Endothelial cell of umbilical vein (primary cell): Measurements from ENCODE around the gene TMEM18. TPM values are rescaled to one million over a fixed set of nuclear protein-coding genes. Genes with fewer than 3 reads are reported as not detected.

ENCODE experiments used
- BruUV-seq: library from RNA; stranded (reverse); fragments of 400-500 nt; replicated peaks from 2 replicates; lab custom pipeline; 2021; lab: Mats Ljungman, UMichigan
- CTCF ChIA-PET: fragments of 300-600, 350-600 bp; sonication (Branson Sonifier 250); formaldehyde crosslinking; loops from one replicate; lab custom pipeline; 2021; ENCODE audit warnings: antibody characterized with exemption, inconsistent platforms; lab: Charles Lee
- POLR2A ChIA-PET: fragments of 300-600, 350-600 bp; sonication (Branson Sonifier 250); formaldehyde crosslinking; loops from one replicate; lab custom pipeline; 2021; ENCODE audit warnings: antibody characterized with exemption, inconsistent platforms; lab: Charles Lee
- DNase-seq: peaks from one replicate; pipeline ENCODE4 v3.0.0-alpha.2; 2011; ENCODE audit warnings: low read depth, low spot score
- FAIRE-seq: peaks from 2 replicates; lab custom pipeline; 2011; peaks lifted over from hg19 to GRCh38; lab: Jason Lieb, UNC
- H2AFZ ChIP-seq: 2 replicates; pipeline ENCODE4 v1.6.0; 2012; ENCODE audit warnings: low read depth, low read length, control low read depth, inconsistent platforms
- H3K27ac ChIP-seq: 2 replicates; pipeline ENCODE4 v1.5.1; 2011; ENCODE audit warnings: low read depth, mild to moderate bottlenecking, control low read depth, low read length, moderate library complexity; ENCODE audit not compliant: insufficient read depth
- H3K27me3 ChIP-seq, 2 experiments: 2 replicates each; pipeline versions ENCODE4 v1.6.0 to v1.6.1; 2011; ENCODE audit warnings: low read length in 2 of 2, mixed read lengths in 1 of 2; ENCODE audit not compliant: control insufficient read depth in 2 of 2, insufficient read depth in 2 of 2
- H3K36me3 ChIP-seq, 2 experiments: 2 replicates in 1 of 2; 3 replicates in 1 of 2; pipeline ENCODE4 v1.5.1; 2011; ENCODE audit warnings: low read length in 2 of 2, mild to moderate bottlenecking in 1 of 2, moderate library complexity in 1 of 2; ENCODE audit not compliant: control insufficient read depth in 2 of 2, insufficient read depth in 2 of 2; ENCODE audit errors: extremely low read depth in 1 of 2
- H3K4me1 ChIP-seq: 3 replicates; pipeline ENCODE4 v1.5.1; 2011; ENCODE audit warnings: mild to moderate bottlenecking, low read length; ENCODE audit not compliant: control insufficient read depth, insufficient read depth; ENCODE audit errors: extremely low read depth
- H3K4me2 ChIP-seq: 2 replicates; pipeline ENCODE4 v1.6.1; 2011; ENCODE audit warnings: low read length, control low read depth, mixed read lengths; ENCODE audit not compliant: insufficient read depth
- H3K4me3 ChIP-seq, 3 experiments: fragments of 200-600 bp in 1 of 3; sonication (generic), shearing (Covaris generic) in 1 of 3; replicated peaks in 1 of 3; 2 replicates each; pipeline ENCODE4 v1.5.1; 2011 to 2016; ENCODE audit warnings: control low read depth in 3 of 3, low read length in 3 of 3, mild to moderate bottlenecking in 2 of 3, inconsistent platforms in 1 of 3, low read depth in 1 of 3, moderate library complexity in 1 of 3; ENCODE audit not compliant: insufficient read depth in 1 of 3
- H3K79me2 ChIP-seq: 2 replicates; pipeline ENCODE4 v1.6.0; 2012; ENCODE audit warnings: low read length, inconsistent platforms; ENCODE audit not compliant: control insufficient read depth, insufficient read depth
- H3K9ac ChIP-seq: replicated peaks from 2 replicates; pipeline ENCODE3; 2011; ENCODE audit warnings: low read length, control low read depth; ENCODE audit not compliant: insufficient read depth; ENCODE audit errors: extremely low read depth
- H3K9me1 ChIP-seq: replicated peaks from 3 replicates; pipeline ENCODE4 v1.6.0; 2011; ENCODE audit warnings: mild to moderate bottlenecking, low read length; ENCODE audit not compliant: control insufficient read depth, insufficient read depth; ENCODE audit errors: extremely low read depth
- H3K9me3 ChIP-seq: replicated peaks from 2 replicates; pipeline ENCODE4 v1.5.1; 2012; ENCODE audit warnings: low read length, inconsistent platforms; ENCODE audit not compliant: control insufficient read depth, insufficient read depth
- H4K20me1 ChIP-seq: replicated peaks from 2 replicates; pipeline ENCODE3; 2011; ENCODE audit warnings: mild to moderate bottlenecking, low read length; ENCODE audit not compliant: control insufficient read depth, insufficient read depth; ENCODE audit errors: extremely low read depth
- CTCF ChIP-seq, 2 donors: IDR thresholded peaks; 1 replicate in 1 of 2; 2 replicates in 1 of 2; pipeline ENCODE4 v1.5.1; 2011; ENCODE audit warnings: low read length in 2 of 2, mild to moderate bottlenecking in 2 of 2, moderate library complexity in 2 of 2, control low read depth in 1 of 2, inconsistent platforms in 1 of 2, low read depth in 1 of 2; ENCODE audit not compliant: insufficient read depth in 1 of 2; ENCODE audit errors: extremely low read depth in 1 of 2
- EZH2 ChIP-seq: IDR thresholded peaks from 2 replicates; pipeline ENCODE4 v1.6.1; 2012; ENCODE audit warnings: borderline replicate concordance, low read depth, mild to moderate bottlenecking, moderate library complexity, low read length, inconsistent platforms; ENCODE audit not compliant: severe bottlenecking
- FOS ChIP-seq: IDR thresholded peaks from 2 replicates; pipeline ENCODE4 v1.6.1; 2011; ENCODE audit warnings: mild to moderate bottlenecking, low read length, moderate library complexity, borderline replicate concordance; ENCODE audit not compliant: insufficient read depth
- GATA2 ChIP-seq: IDR thresholded peaks from 2 replicates; pipeline ENCODE4 v1.7.0; 2011; ENCODE audit warnings: low read depth, mild to moderate bottlenecking, moderate library complexity, mixed read lengths, low read length; ENCODE audit not compliant: insufficient read length, insufficient read depth
- JUN ChIP-seq: IDR thresholded peaks from 2 replicates; pipeline ENCODE4 v1.6.1; 2011; ENCODE audit warnings: borderline replicate concordance, low read depth; ENCODE audit not compliant: insufficient read length, insufficient read depth
- MAX ChIP-seq: IDR thresholded peaks from 2 replicates; pipeline ENCODE4 v1.6.1; 2011; ENCODE audit not compliant: insufficient read depth, insufficient read length
- MYC ChIP-seq: IDR thresholded peaks from one replicate; pipeline ENCODE4 v1.6.1; 2011; ENCODE audit warnings: mild to moderate bottlenecking, low read depth, low read length
- POLR2A ChIP-seq: IDR thresholded peaks from 2 replicates; pipeline ENCODE4 v1.6.1; 2012; ENCODE audit warnings: low read depth, mild to moderate bottlenecking, control low read depth, low read length
- POLR2AphosphoS5 ChIP-seq: IDR thresholded peaks from 2 replicates; pipeline ENCODE4 v1.6.1; 2012; ENCODE audit warnings: low read depth, mild to moderate bottlenecking, control low read depth, low read length, moderate library complexity; ENCODE audit not compliant: insufficient read depth
- dilution Hi-C: fragments of 300-500 bp; cut with MboI; formaldehyde crosslinking; loops from one replicate; pipeline ENCODE4 v1.15.0; 2019; ENCODE audit warnings: low sequenced_read_pairs; ENCODE audit not compliant: extremely low pct_ligation_motif_present
- intact Hi-C: fragments of 100-400 bp; cut with micrococcal nuclease; formaldehyde crosslinking; loops from one replicate; pipeline ENCODE4 v1.10.0; 2022
- polyA plus RNA-seq, 4 experiments: library from polyadenylated mRNA; depleted of rRNA in 3 of 4; stranded (reverse) in 3 of 4; unstranded in 1 of 4; fragments of >200 nt; gene quantifications; 2 replicates each; pipeline versions ENCODE4 v1.2.1 to v1.2.3, GENCODE V29; 2011 to 2012; ENCODE audit warnings: missing spikeins in 1 of 4
- total RNA-seq: library from RNA; stranded (reverse); gene quantifications from 2 replicates; pipeline ENCODE4 v1.2.3, GENCODE V29; 2021

Gene TMEM18
- total and polyA plus RNA-seq, 2 donors (not counting 3 experiments of a cell fraction or from before 2014, with no cell fraction given): 19.1 to 23.1 TPM

DNA sequence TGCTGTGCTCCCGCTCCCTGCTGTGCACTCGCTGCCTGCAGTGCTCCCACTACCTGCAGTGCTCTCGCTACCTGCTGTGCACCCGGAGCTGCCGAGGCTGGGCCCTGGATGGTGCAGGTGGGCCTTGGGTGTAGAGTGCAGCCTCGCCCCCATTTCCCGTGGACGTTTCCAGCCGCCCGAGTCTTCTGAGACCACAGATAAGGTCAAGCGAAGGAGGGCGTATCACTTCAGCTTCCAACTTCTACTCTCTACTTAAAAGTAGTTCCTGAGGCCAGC is 15.9 kb downstream of the TMEM18 start:
- intact Hi-C loops: no loop called here
- Histone ChIP-seq H3K4me1 (no peaks in the 10 kb centered on the region), H3K27ac (no peak overlapping the region), H3K9me3 (no peaks in the 10 kb centered on the region), H3K4me2 (no peak overlapping the region), H3K4me3 (no peak overlapping the region), H3K27me3 (no peaks in the 10 kb centered on the region), H3K36me3 (peaks cover 0 to 6% of the 10 kb centered on the region in 2 experiments), H3K79me2 (no peaks in the 10 kb centered on the region), H3K9me1 (no peaks in the 10 kb centered on the region), H3K9ac (no peak overlapping the region), H2AFZ (no peak overlapping the region), H4K20me1 (no peaks in the 10 kb centered on the region)
- FAIRE-seq: no peak
- TF ChIP-seq MYC (no peak), FOS (no peak), CTCF (IDR thresholded peaks at IDR 0.05; ENCODE audit: extremely low read depth in 1 of 2, insufficient read depth in 1 of 2, low read depth in 1 of 2, low read length in 2 of 2) (no peak), GATA2 (no peak), MAX (no peak), POLR2A (no peak), POLR2AphosphoS5 (no peak), JUN (no peak), EZH2 (no peak)
- POLR2A ChIA-PET: no interaction called here
- BruUV-seq: no TSS peak
- DNase-seq: no peak
- dilution Hi-C loops: no loop called here
- CTCF ChIA-PET: no interaction called here
